Endodermal cell (in vitro differentiated cells): ENCODE results near the gene SLC25A21. TPM values are rescaled to one million over a fixed set of nuclear protein-coding genes. Genes with fewer than 3 reads are reported as not detected.
A peak's percentile ranks its signal among the peaks of the same experiment; 100 is the strongest.

Experiments used
- DNase-seq: peaks from one replicate; pipeline ENCODE4 v3.0.0-alpha.2; 2017
- H3K27ac ChIP-seq: 2 replicates; pipeline ENCODE4 v1.5.1; 2013; ENCODE audit warnings: mild to moderate bottlenecking, low read depth, low read length, moderate library complexity
- H3K27me3 ChIP-seq: 2 replicates; pipeline ENCODE4 v1.6.1; 2013; ENCODE audit warnings: mild to moderate bottlenecking, low read length, moderate library complexity; ENCODE audit not compliant: insufficient read depth, control insufficient read depth, poor library complexity, severe bottlenecking
- H3K36me3 ChIP-seq: 2 replicates; pipeline ENCODE4 v1.7.0; 2013; ENCODE audit warnings: mild to moderate bottlenecking, low read length, moderate library complexity; ENCODE audit not compliant: control insufficient read depth, insufficient read depth
- H3K4me1 ChIP-seq: one replicate; pipeline ENCODE4 v1.7.0; 2013; ENCODE audit warnings: low read length; ENCODE audit not compliant: control insufficient read depth, insufficient read depth
- H3K4me3 ChIP-seq: 2 replicates; pipeline ENCODE4 v1.5.1; 2013; ENCODE audit warnings: mild to moderate bottlenecking, low read length, moderate library complexity
- H3K9ac ChIP-seq: 2 replicates; pipeline ENCODE4 v1.6.1; 2013; ENCODE audit warnings: mild to moderate bottlenecking, low read length, moderate library complexity; ENCODE audit not compliant: poor library complexity, severe bottlenecking; ENCODE audit errors: extremely low read depth
- H3K9me3 ChIP-seq: 2 replicates; pipeline ENCODE4 v1.6.1; 2013; ENCODE audit warnings: mild to moderate bottlenecking, low read length, moderate library complexity; ENCODE audit not compliant: control insufficient read depth
- H3K27ac Mint-ChIP-seq: 2 replicates; pipeline ENCODE4 v1.8.0; 2020; ENCODE audit warnings: mixed read lengths
- H3K27me3 Mint-ChIP-seq: 2 replicates; pipeline ENCODE4 v1.8.0; 2021; ENCODE audit warnings: mild to moderate bottlenecking, mixed read lengths; ENCODE audit not compliant: insufficient read depth
- H3K36me3 Mint-ChIP-seq: 2 replicates; pipeline ENCODE4 v1.8.0; 2020; ENCODE audit warnings: low read depth, mixed read lengths
- H3K4me1 Mint-ChIP-seq: 2 replicates; pipeline ENCODE4 v1.8.0; 2020; ENCODE audit warnings: mixed read lengths
- H3K4me3 Mint-ChIP-seq: 2 replicates; pipeline ENCODE4 v1.8.0; 2020; ENCODE audit warnings: mild to moderate bottlenecking, moderate library complexity, mixed read lengths
- H3K9me3 Mint-ChIP-seq: 2 replicates; pipeline ENCODE4 v1.8.0; 2020; ENCODE audit warnings: mild to moderate bottlenecking, mixed read lengths
- WGBS, 2 experiments: methylation state at CpG; one replicate each; pipeline versions ENCODE4 v1.1.5 to v1.1.7; 2013; ENCODE audit warnings: missing lambda C conversion rate in 2 of 2, mixed read lengths in 1 of 2; ENCODE audit not compliant: insufficient coverage in 1 of 2, insufficient read length in 1 of 2; 5-methylcytosine and 5-hydroxymethylcytosine counted together
- total RNA-seq, 2 donors: library from RNA; stranded (reverse); fragmentation: NEBNext Ultra II Directional in 1 of 2; extraction: Animal tissue kit (Norgen Biotek cat#: 25700) in 1 of 2; gene quantifications; 2 replicates in 1 of 2; 3 replicates in 1 of 2; pipeline ENCODE4 v1.2.1, GENCODE V29; 2021
- TF ChIP-seq, protein P1 (sequence below): fragments of 200-600 bp; sonication (generic); conservative IDR thresholded peaks from 2 replicates; pipeline ENCODE4 v1.5.0; 2021; ENCODE audit warnings: antibody characterized with exemption, mild to moderate bottlenecking

SLC25A21 gene
- total RNA-seq, 2 donors from 2014 or later: 1.9 TPM

- no peaks in the 10 kb centered on the region for H3K4me1 ChIP-seq
- H3K27ac ChIP-seq: no peak overlapping the region
- WGBS, 2 experiments: 0 to 11% methylated on average over 4 to 9 of the region's 9 CpGs
- H3K9ac ChIP-seq: no peak overlapping the region
- H3K36me3 ChIP-seq: no peaks in the 10 kb centered on the region
- Mint-ChIP-seq H3K27ac (no peak overlapping the region), H3K36me3 (no peaks in the 10 kb centered on the region), H3K4me3 (peak overlapping the region; percentile 55), H3K9me3 (no peaks in the 10 kb centered on the region), H3K27me3 (peaks cover 95% of the 10 kb centered on the region), H3K4me1 (peaks cover 28% of the 10 kb centered on the region)
- peaks cover 100% of the 10 kb centered on the region for H3K27me3 ChIP-seq
- TF ChIP-seq, protein P1, sequence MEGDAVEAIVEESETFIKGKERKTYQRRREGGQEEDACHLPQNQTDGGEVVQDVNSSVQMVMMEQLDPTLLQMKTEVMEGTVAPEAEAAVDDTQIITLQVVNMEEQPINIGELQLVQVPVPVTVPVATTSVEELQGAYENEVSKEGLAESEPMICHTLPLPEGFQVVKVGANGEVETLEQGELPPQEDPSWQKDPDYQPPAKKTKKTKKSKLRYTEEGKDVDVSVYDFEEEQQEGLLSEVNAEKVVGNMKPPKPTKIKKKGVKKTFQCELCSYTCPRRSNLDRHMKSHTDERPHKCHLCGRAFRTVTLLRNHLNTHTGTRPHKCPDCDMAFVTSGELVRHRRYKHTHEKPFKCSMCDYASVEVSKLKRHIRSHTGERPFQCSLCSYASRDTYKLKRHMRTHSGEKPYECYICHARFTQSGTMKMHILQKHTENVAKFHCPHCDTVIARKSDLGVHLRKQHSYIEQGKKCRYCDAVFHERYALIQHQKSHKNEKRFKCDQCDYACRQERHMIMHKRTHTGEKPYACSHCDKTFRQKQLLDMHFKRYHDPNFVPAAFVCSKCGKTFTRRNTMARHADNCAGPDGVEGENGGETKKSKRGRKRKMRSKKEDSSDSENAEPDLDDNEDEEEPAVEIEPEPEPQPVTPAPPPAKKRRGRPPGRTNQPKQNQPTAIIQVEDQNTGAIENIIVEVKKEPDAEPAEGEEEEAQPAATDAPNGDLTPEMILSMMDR: no peak
- H3K9me3 ChIP-seq: no peaks in the 10 kb centered on the region
- H3K4me3 ChIP-seq: peak overlapping the region; percentile 79
- DNase-seq: no peak
These were observed 507.8 kb downstream of the SLC25A21 start for GRCh38 chr14:36664322-36665193.

DNA sequence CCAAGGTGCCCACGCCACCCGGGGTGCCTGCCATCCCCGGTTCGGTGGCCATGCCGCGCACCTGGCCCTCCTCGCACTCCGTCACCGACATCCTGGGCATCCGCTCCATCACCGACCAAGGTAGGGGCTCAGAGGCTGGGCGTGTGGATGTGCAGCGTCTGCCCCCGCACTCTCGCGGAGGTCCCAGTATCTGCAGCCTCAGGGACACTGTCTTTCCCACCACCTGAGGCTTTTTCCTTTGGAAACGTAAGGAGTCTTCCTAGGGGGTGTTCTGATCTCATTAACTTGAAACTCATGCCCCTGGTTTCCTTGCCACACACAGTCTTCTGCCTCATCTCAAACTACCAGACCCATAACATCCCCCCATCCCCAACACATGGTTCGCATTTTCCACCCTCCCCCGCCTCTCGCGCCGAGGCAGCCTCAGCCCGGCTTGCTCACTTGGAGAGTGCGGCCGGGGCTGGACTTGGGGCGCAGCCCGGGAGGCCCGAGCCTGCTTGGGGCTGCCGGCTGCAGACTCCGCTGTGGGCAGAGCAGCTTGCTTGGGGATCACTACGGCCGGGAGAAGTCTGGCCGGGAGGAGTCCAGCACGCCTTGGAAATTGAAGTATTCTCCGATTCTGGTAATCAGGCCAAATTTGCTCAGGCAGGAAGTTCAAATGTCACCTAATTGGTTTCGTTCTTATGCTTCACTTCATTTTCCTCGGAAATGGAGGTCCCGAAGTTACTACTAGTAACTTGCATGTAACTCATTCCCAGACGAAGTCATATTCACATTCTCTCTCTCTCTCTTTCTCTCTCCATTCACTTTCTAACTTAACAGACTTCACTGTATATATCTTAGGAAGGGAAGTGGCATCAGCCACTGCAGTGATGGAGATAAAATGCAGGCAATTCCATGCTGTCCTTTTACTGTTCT is 508.7 kb downstream of the SLC25A21 start:
- H3K4me1 ChIP-seq: peaks cover 6% of the 10 kb centered on the region
- Mint-ChIP-seq H3K27me3 (peaks cover 97% of the 10 kb centered on the region), H3K9me3 (no peaks in the 10 kb centered on the region), H3K27ac (no peak overlapping the region), H3K4me1 (peaks cover 36% of the 10 kb centered on the region), H3K36me3 (no peaks in the 10 kb centered on the region), H3K4me3 (peak overlapping the region; percentile 55)
- WGBS, 2 experiments: 3 to 5% methylated on average over 17 to 39 of the region's 39 CpGs
- peaks cover 100% of the 10 kb centered on the region for H3K27me3 ChIP-seq
- peak; percentile 76 for DNase-seq
- no peaks in the 10 kb centered on the region for H3K9me3 ChIP-seq
- H3K9ac ChIP-seq: no peak overlapping the region
- H3K4me3 ChIP-seq: peak overlapping the region; percentile 79
- TF ChIP-seq, protein P1: no peak
- no peaks in the 10 kb centered on the region for H3K36me3 ChIP-seq
- H3K27ac ChIP-seq: no peak overlapping the region

DNA sequence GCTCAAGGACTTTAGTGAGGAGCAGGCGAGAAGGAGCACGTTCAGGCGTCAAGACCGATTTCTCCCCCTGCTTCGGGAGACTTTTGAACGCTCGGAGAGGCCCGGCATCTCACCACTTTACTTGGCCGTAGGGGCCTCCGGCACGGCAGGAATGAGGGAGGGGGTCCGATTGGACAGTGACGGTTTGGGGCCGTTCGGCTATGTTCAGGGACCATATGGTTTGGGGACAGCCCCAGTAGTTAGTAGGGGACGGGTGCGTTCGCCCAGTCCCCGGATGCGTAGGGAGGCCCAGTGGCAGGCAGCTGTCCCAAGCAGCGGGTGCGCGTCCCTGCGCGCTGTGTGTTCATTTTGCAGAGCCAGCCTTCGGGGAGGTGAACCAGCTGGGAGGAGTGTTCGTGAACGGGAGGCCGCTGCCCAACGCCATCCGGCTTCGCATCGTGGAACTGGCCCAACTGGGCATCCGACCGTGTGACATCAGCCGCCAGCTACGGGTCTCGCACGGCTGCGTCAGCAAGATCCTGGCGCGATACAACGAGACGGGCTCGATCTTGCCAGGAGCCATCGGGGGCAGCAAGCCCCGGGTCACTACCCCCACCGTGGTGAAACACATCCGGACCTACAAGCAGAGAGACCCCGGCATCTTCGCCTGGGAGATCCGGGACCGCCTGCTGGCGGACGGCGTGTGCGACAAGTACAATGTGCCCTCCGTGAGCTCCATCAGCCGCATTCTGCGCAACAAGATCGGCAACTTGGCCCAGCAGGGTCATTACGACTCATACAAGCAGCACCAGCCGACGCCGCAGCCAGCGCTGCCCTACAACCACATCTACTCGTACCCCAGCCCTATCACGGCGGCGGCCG is 509.6 kb downstream of the SLC25A21 start:
- no peaks in the 10 kb centered on the region for H3K9me3 Mint-ChIP-seq
- peak; percentile 83 for DNase-seq
- Histone ChIP-seq H3K9ac (no peak overlapping the region), H3K27me3 (peaks cover 100% of the 10 kb centered on the region), H3K36me3 (no peaks in the 10 kb centered on the region), H3K4me3 (peak overlapping the region; percentile 79), H3K4me1 (peaks cover 7% of the 10 kb centered on the region), H3K9me3 (no peaks in the 10 kb centered on the region), H3K27ac (no peak overlapping the region)
- peaks cover 98% of the 10 kb centered on the region for H3K27me3 Mint-ChIP-seq
- no peak overlapping the region for H3K27ac Mint-ChIP-seq
- 1% methylated on average over 34 to 71 of the region's 71 CpGs for WGBS, 2 experiments
- H3K4me3 Mint-ChIP-seq: peak overlapping the region; percentile 55
- peaks cover 39% of the 10 kb centered on the region for H3K4me1 Mint-ChIP-seq
- TF ChIP-seq, protein P1: peak; percentile 56
- H3K36me3 Mint-ChIP-seq: no peaks in the 10 kb centered on the region
